SKM-1 treated with dmso at 0.1 percent for 144 hours (cell line): ENCODE data around the gene CHIA.

ENCODE experiments used
- DNase-seq: peaks from one replicate; lab custom pipeline; 2025; ENCODE audit not compliant: unreplicated experiment; lab: John Stamatoyannopoulos, UW

Gene CHIA

DNA sequence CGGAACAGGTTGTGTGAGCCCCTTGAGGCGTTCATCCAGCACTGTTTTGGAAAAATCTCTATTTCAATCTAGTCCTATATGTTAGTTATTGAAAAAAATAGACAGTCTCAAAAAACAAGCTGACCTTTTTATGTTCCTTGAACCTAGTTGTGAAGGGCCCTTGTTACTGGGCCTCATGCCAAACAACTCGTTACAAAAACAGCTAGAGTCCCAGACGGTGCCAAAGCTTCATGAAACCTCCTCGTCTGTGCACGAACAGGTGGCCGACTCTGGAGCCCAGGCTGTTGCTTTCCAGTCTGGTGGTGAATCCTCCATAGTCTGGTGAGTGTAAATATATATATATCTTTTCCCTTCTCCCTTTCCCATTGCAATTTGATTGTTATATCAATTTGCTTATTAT lies at the start of gene CHIA:
Gene CHIA (plus strand): TSS at position 222 of the 400 bp plus-strand sequence. CDS start 19,617 bp downstream, outside the sequence.
- DNase-seq = no peak

- no peak for DNase-seq
These were observed 48.9 kb upstream of the CHIA start for GRCh38 chr1:111241797-111242196.

- DNase-seq = no peak
These were observed 47.7 kb upstream of the CHIA start for GRCh38 chr1:111242805-111243523.

DNA sequence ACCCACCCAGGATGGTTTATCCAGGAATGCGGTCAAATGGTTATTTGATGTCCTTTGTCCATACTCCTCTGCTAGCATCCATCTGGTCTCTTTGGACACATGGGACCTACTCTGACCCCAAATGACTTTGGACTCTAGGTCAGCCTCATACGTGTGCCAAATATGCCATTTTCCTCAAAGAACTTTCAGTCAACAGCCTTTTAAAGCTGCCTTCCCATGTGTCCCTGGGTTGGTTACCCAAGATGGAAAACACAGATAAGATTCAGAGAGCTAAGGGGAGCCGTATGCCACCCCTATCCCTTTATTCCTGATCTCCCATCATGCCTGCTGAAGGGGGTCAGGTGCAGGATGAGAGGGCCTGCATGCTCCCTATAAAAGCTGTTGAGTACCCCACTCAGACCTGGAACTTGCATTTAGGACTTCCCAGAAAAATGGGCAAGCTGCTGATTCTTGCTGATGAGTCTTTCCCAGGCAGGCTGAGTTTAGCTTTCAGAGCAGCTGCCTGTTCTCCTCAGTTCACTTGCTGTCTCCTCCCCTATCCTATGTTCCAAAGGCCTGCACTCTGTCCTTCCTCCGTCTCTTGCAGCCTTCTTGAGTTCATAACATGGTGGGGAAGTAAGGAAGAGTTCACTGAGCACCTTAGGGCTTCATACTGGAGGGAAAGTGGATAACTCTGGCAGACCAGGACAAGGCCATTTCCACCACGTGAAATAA lies 43.4 kb upstream of the CHIA start:
- no peak for DNase-seq

- DNase-seq = no peak
These were observed 40.7 kb upstream of the CHIA start for GRCh38 chr1:111249960-111250359.

GRCh38 chr1:111251570-111251969 lies 39.1 kb upstream of the CHIA start:
- DNase-seq = no peak

GRCh38 chr1:111252786-111253185 lies 37.9 kb upstream of the CHIA start:
- no peak for DNase-seq

DNA sequence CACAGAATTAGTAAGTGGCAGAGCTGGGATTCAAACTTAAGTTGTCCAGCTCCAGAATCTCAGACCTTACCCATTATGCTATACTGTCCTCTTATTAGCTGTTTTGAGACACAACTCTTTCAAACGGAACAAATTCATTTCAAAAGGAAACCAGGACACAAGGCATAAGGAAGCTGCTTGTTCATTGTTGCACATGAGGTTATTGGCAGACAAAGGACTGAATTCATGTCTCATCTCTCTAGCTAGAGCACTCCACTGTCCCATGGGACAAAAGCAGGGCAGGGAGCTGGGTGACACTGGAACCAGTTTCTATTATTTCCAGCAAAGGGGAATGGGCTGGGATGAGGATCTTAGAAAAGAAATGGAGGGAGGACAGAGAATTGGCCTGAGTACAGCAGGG lies 36.8 kb upstream of the CHIA start:
- DNase-seq = no peak

DNA sequence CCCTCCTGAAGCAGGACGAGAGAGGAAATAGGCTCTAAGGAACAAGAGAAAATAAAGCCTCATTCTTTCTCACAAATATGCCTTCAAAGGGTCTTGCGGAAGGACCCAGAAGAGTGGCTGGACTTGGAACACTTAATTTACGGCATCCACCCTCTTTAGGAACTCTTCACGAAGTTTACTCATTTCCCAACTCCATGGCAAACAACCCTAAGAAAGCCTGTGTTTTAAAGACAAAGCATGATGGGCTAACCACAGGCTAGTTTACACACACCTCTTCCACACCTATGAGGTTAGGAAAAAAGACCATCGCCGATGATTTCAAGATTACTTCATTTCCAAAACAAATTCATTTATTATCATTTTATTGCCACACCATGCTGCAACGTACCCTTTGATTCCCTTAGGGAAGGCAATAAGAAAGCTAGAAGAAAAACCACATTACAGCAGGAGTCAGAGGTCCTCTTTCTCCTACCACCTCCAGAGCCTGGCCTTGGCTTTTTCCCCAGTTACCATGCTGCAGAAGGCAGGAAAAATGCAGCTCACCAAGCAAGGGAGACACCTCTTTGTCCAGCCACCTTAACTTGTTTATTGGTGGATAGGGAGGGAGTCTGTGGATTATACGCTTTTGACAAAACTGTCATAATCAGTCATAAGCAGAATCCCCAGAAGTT lies 33.5 kb upstream of the CHIA start:
- no peak for DNase-seq

DNA sequence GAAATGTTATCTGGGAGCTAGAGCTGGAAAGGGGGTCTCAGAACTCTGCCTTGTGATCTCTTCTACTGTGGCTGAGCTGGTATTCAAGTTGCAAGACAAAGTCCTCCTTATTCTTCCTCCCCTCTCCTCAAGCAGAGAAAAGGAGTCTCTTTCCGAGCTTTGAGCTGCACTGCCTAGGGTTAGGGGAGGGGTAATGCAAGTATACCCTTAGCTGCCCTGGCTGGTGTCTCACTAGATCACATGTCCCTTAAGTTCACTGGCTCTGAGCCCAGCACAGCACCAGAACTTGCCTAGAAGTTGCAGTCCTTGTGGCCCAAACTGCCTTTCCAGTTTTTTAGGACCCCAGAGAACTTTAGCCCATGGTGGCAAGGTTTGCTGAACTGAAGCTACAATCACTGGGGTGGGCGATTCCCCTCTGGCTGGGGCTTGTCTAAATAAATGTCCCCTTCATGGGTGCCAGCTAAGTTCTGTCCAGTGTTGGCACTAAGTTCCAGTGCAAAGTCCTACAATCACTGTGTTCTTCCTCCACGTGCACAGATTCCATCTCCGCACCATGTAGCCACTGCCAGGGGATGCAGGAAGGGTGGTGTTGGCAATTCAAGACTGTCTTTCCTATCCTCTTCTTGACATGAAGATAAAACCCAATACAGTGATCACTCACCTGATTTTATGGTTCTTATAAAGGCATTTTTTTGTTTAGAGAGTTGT lies 22.7 kb upstream of the CHIA start:
- DNase-seq = no peak

- DNase-seq = no peak
These were observed 20.7 kb upstream of the CHIA start for GRCh38 chr1:111269825-111270406.

GRCh38 chr1:111270771-111271463 lies 19.7 kb upstream of the CHIA start:
- no peak for DNase-seq

- DNase-seq = no peak
These were observed 19.2 kb upstream of the CHIA start for GRCh38 chr1:111271464-111271801.

GRCh38 chr1:111272081-111272480 lies 18.6 kb upstream of the CHIA start:
- DNase-seq = no peak

GRCh38 chr1:111274653-111275052 lies 16.0 kb upstream of the CHIA start:
- no peak for DNase-seq

- DNase-seq = no peak
These were observed 15.6 kb upstream of the CHIA start for GRCh38 chr1:111275079-111275478.

DNA sequence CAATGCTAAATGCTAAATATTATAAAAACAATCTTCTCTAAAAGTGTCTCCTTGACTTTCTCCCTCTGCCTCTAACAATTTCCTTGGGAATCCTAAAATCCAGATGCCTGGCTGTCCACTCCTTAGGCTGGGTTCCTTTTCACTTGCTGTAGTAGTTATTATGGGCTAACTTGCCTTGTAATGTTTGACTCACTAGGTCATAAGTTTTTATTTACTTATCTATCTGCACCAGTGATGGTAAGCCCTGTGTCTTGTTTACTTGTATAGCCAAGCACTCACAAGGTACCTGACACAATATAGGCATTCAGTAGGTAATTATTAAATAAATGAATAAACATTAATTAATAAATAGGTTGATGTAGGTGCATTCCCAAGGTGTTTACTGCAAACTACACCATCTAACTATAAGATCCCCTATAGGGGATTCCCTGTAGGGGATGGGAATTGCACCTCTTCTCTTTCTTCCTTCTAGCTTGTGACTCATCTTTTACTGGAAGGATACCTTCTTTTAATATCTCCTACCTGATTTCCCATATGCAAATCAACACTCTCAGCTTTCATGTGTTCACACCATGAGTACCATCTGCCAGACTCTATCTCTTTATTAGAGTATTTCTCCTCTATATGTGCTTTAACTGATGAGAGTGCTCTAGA lies 14.7 kb upstream of the CHIA start:
- no peak for DNase-seq

DNA sequence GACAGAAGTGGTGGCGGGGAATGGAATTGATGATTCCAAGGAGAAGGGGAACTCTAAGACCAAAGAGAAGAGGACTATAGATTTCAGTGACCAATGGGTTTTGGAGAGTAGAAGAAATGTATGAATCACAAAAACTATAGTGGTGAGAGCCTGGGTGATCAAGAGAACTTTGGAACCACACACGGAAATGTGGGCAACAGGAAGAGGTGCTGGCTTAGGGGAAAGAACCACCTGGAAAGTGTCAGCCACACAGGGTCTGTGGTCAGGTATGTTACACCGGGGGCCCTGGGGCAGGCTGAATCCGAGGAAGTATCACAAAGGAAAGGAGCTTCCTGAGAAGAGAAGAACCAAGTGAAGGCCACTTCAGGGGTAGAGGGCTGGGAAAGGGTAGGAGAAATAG lies 11.5 kb upstream of the CHIA start:
- DNase-seq = no peak

- DNase-seq = no peak
These were observed 10.4 kb upstream of the CHIA start for GRCh38 chr1:111280267-111280666.

DNA sequence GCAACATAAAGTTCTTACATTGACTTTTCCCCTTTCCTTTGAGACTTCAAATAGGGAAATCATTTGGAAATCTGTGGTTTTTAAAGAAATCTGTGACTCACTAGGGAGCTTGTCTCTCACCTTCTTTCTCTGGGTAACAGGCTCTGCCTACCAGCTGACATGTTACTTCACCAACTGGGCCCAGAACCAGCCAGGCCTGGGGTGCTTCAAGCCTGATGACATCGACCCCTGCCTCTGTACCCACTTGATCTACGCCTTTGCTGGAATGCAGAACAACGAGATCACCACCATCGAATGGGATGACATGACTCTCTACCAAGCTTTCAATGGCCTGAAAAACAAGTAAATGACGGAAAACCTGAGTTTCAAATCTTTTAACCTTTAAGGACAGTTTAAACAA lies 9.2 kb upstream of the CHIA start:
- DNase-seq = no peak
